ENCODE data around the gene ADORA1.

The ADORA1 gene

GRCh38 chr1:203098445-203098844 lies 29.1 kb upstream of the ADORA1 start:
- Histone ChIP-seq H3K9ac (ENCODE audit: low read length) (no peak overlapping the region), H3K9me3 (ENCODE audit: control insufficient read depth, low read length) (no peaks in the 10 kb centered on the region), H3K4me1 (ENCODE audit: control insufficient read depth, insufficient read depth, low read length) (no peaks in the 10 kb centered on the region), H3K27me3 (ENCODE audit: control insufficient read depth, insufficient read depth, low read length) (peaks cover 5% of the 10 kb centered on the region), H3K4me3 (ENCODE audit: low read length) (no peak overlapping the region), H3K36me3 (ENCODE audit: control insufficient read depth, insufficient read depth, low read length) (no peaks in the 10 kb centered on the region)

GRCh38 chr1:203098914-203099520 lies 28.5 kb upstream of the ADORA1 start:
- no peak overlapping the region for H3K4me3 ChIP-seq (ENCODE audit: low read length)
- no peak overlapping the region for H3K9ac ChIP-seq (ENCODE audit: low read length)
- H3K36me3 ChIP-seq (ENCODE audit: control insufficient read depth, insufficient read depth, low read length) = no peaks in the 10 kb centered on the region
- H3K9me3 ChIP-seq (ENCODE audit: control insufficient read depth, low read length) = no peaks in the 10 kb centered on the region
- no peaks in the 10 kb centered on the region for H3K4me1 ChIP-seq (ENCODE audit: control insufficient read depth, insufficient read depth, low read length)
- peaks cover 5% of the 10 kb centered on the region for H3K27me3 ChIP-seq (ENCODE audit: control insufficient read depth, insufficient read depth, low read length)

DNA sequence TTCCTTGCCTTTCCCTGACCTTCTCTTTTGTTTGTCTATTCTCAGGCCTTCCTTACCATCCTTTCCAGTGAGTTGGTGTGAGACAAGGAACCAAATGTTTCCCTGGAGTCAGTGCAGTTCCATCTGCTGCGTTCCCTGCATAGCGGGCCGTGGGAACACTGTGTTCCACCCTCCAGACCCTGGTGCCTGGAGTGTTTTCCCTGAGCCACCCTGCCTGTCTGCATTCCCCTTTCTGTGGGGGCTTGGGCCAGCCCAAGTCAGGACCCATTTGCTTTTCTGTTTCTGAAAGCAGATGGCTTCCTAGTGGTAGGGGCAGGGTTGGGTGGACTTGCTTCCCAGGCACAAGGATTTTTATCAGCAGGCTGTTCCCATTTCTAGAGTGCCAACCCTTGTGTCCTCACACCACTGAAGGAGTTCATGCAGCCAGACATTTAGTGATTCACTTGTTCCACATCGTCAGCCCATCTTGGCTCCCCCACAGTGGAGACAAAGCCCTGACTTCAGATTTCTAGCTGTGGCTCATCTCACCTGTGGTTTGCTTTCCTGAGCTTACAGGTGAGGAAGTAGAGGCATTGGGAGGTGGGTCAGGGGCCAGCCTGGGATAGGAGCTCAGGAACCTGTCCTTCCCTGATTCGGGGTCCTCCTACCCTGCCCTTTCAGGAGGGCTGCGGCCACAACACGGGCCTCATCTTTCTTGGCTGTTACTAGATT lies 27.6 kb upstream of the ADORA1 start:
- H3K36me3 ChIP-seq (ENCODE audit: control insufficient read depth, insufficient read depth, low read length) = no peaks in the 10 kb centered on the region
- peaks cover 5% of the 10 kb centered on the region for H3K27me3 ChIP-seq (ENCODE audit: control insufficient read depth, insufficient read depth, low read length)
- H3K4me3 ChIP-seq (ENCODE audit: low read length) = no peak overlapping the region
- no peaks in the 10 kb centered on the region for H3K9me3 ChIP-seq (ENCODE audit: control insufficient read depth, low read length)
- no peak overlapping the region for H3K9ac ChIP-seq (ENCODE audit: low read length)
- no peaks in the 10 kb centered on the region for H3K4me1 ChIP-seq (ENCODE audit: control insufficient read depth, insufficient read depth, low read length)

DNA sequence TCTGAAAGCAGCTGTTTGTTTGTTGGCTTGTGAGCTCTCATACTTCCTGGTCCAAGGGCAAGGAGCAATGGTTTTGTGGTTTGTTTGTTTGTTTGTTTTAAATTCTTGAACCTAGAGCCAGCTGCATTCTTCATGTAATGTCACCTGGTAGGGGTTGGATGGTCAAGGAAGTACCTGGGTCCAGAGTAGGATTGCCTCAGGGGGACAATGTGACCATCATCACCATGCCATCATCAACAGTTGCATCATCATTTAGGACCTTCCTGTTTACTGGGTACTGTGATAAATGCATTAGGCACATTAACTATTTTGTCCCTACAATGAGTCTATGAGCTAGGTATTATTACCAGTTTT lies 27.0 kb upstream of the ADORA1 start:
- peaks cover 5% of the 10 kb centered on the region for H3K27me3 ChIP-seq (ENCODE audit: control insufficient read depth, insufficient read depth, low read length)
- H3K36me3 ChIP-seq (ENCODE audit: control insufficient read depth, insufficient read depth, low read length) = no peaks in the 10 kb centered on the region
- no peaks in the 10 kb centered on the region for H3K4me1 ChIP-seq (ENCODE audit: control insufficient read depth, insufficient read depth, low read length)
- H3K4me3 ChIP-seq (ENCODE audit: low read length) = no peak overlapping the region
- no peaks in the 10 kb centered on the region for H3K9me3 ChIP-seq (ENCODE audit: control insufficient read depth, low read length)
- no peak overlapping the region for H3K9ac ChIP-seq (ENCODE audit: low read length)

- H3K4me1 ChIP-seq (ENCODE audit: control insufficient read depth, insufficient read depth, low read length) = no peaks in the 10 kb centered on the region
These were observed 25.5 kb upstream of the ADORA1 start for GRCh38 chr1:203101813-203102634.

GRCh38 chr1:203103216-203103615 lies 24.3 kb upstream of the ADORA1 start:
- Histone ChIP-seq H3K4me1 (ENCODE audit: control insufficient read depth, insufficient read depth, low read length) (no peaks in the 10 kb centered on the region), H3K36me3 (ENCODE audit: control insufficient read depth, insufficient read depth, low read length) (no peaks in the 10 kb centered on the region), H3K9ac (ENCODE audit: low read length) (no peak overlapping the region), H3K4me3 (ENCODE audit: low read length) (no peak overlapping the region), H3K9me3 (ENCODE audit: control insufficient read depth, low read length) (no peaks in the 10 kb centered on the region), H3K27me3 (ENCODE audit: control insufficient read depth, insufficient read depth, low read length) (peaks cover 5% of the 10 kb centered on the region)

More at GRCh38 chr1:203101813-203102634, 25.5 kb upstream of the ADORA1 start:
- no peak overlapping the region for H3K4me3 ChIP-seq (ENCODE audit: low read length)
- H3K9ac ChIP-seq (ENCODE audit: low read length) = no peak overlapping the region
- H3K36me3 ChIP-seq (ENCODE audit: control insufficient read depth, insufficient read depth, low read length) = no peaks in the 10 kb centered on the region
- H3K9me3 ChIP-seq (ENCODE audit: control insufficient read depth, low read length) = no peaks in the 10 kb centered on the region
- peaks cover 5% of the 10 kb centered on the region for H3K27me3 ChIP-seq (ENCODE audit: control insufficient read depth, insufficient read depth, low read length)

GRCh38 chr1:203103829-203104495 lies 23.6 kb upstream of the ADORA1 start:
- Histone ChIP-seq H3K4me1 (ENCODE audit: control insufficient read depth, insufficient read depth, low read length) (no peaks in the 10 kb centered on the region), H3K9ac (ENCODE audit: low read length) (no peak overlapping the region), H3K36me3 (ENCODE audit: control insufficient read depth, insufficient read depth, low read length) (no peaks in the 10 kb centered on the region), H3K27me3 (ENCODE audit: control insufficient read depth, insufficient read depth, low read length) (peaks cover 5% of the 10 kb centered on the region), H3K9me3 (ENCODE audit: control insufficient read depth, low read length) (no peaks in the 10 kb centered on the region), H3K4me3 (ENCODE audit: low read length) (no peak overlapping the region)

DNA sequence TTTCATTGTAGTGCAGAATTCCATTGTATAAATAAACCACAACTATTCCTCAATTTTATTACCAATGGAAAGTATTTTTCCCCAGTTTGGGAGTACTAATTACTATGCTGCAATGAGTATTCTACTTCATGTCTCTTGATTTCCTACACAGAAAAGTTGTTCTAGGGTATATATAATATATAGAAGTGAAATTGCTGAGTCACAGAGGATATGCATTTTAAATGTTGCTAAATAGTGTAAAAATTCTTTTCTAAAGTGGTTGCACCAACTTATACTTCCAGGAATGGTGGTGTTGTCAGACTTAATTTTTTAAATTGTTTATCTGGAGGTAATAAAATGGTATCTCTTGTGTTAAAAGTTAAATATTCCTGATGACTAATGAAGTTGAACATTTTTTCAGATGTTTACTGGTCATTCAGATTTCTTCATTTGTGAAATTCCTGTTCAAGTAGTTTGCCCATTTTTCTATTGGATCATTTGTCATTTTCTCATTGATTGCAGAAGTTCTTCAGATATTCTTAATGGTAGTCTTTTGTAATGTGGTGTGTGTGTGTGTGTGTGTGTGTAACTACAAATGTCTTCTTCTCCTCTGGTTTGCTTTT lies 22.6 kb upstream of the ADORA1 start:
- Histone ChIP-seq H3K27me3 (ENCODE audit: control insufficient read depth, insufficient read depth, low read length) (peaks cover 5% of the 10 kb centered on the region), H3K9me3 (ENCODE audit: control insufficient read depth, low read length) (no peaks in the 10 kb centered on the region), H3K4me1 (ENCODE audit: control insufficient read depth, insufficient read depth, low read length) (no peaks in the 10 kb centered on the region), H3K4me3 (ENCODE audit: low read length) (no peak overlapping the region), H3K36me3 (ENCODE audit: control insufficient read depth, insufficient read depth, low read length) (no peaks in the 10 kb centered on the region), H3K9ac (ENCODE audit: low read length) (no peak overlapping the region)

- Histone ChIP-seq H3K4me3 (ENCODE audit: low read length) (no peak overlapping the region), H3K9me3 (ENCODE audit: control insufficient read depth, low read length) (no peaks in the 10 kb centered on the region), H3K27me3 (ENCODE audit: control insufficient read depth, insufficient read depth, low read length) (peaks cover 5% of the 10 kb centered on the region), H3K36me3 (ENCODE audit: control insufficient read depth, insufficient read depth, low read length) (no peaks in the 10 kb centered on the region), H3K4me1 (ENCODE audit: control insufficient read depth, insufficient read depth, low read length) (no peaks in the 10 kb centered on the region), H3K9ac (ENCODE audit: low read length) (no peak overlapping the region)
These were observed 15.1 kb upstream of the ADORA1 start for GRCh38 chr1:203112475-203112874.

DNA sequence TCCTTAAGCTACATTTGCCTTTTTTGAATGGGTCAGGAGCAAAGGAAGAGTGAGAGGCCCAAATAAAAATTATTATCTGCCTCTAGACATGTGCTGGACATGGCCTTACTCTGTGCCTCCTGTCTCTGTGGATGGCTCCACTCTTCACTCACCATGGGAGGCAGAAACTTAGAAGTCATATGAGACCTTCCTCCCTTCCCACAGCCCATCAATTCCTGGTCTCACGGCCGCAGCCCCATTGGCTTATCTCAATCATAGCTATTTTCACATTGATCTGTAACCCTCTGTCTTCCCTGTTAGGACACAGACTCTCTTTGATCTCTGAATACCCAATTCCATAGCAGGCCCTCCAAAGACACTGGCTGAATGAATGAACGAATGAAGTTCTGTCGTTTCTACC lies 14.2 kb upstream of the ADORA1 start:
- Histone ChIP-seq H3K4me1 (ENCODE audit: control insufficient read depth, insufficient read depth, low read length) (peaks cover 3% of the 10 kb centered on the region), H3K9ac (ENCODE audit: low read length) (no peak overlapping the region), H3K4me3 (ENCODE audit: low read length) (no peak overlapping the region), H3K9me3 (ENCODE audit: control insufficient read depth, low read length) (no peaks in the 10 kb centered on the region), H3K27me3 (ENCODE audit: control insufficient read depth, insufficient read depth, low read length) (peaks cover 14% of the 10 kb centered on the region), H3K36me3 (ENCODE audit: control insufficient read depth, insufficient read depth, low read length) (no peaks in the 10 kb centered on the region)

DNA sequence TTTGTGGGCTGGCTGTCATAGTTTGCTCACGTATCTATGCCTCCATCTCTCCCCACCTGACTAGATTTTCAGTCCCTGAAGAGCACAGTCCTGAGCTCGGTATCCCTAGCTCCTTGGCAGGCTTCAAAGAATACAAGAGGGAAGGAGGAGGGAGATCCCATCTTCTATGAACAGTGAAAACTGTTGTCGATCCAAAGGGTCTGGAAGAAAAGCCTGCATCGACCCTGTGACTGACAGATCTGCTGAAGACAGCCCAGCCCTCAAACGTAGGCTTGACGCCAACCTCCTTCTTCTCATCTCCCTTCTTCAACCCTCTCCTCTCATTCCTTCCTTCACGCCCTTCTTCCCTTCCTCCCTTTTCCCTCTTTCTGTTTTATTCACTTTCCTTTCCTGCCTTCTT lies 13.3 kb upstream of the ADORA1 start:
- peaks cover 3% of the 10 kb centered on the region for H3K4me1 ChIP-seq (ENCODE audit: control insufficient read depth, insufficient read depth, low read length)
- H3K4me3 ChIP-seq (ENCODE audit: low read length) = no peak overlapping the region
- H3K9ac ChIP-seq (ENCODE audit: low read length) = no peak overlapping the region
- H3K9me3 ChIP-seq (ENCODE audit: control insufficient read depth, low read length) = no peaks in the 10 kb centered on the region
- H3K36me3 ChIP-seq (ENCODE audit: control insufficient read depth, insufficient read depth, low read length) = no peaks in the 10 kb centered on the region
- H3K27me3 ChIP-seq (ENCODE audit: control insufficient read depth, insufficient read depth, low read length) = peaks cover 23% of the 10 kb centered on the region
